ENCODE measurements around the gene SETMAR.

SETMAR gene

GRCh38 chr3:4320096-4320911 is 17.1 kb downstream of the SETMAR start:
- H3K27ac ChIP-seq (ENCODE audit: low read depth, low read length): no peak overlapping the region
- H4K5ac ChIP-seq (ENCODE audit: low read length): no peak overlapping the region
- H2BK5ac ChIP-seq (ENCODE audit: low read length): no peak overlapping the region
- H3K4me3 ChIP-seq (ENCODE audit: low read length): no peak overlapping the region
- H3K36me3 ChIP-seq (ENCODE audit: control insufficient read depth, insufficient read depth, low read length): no peaks in the 10 kb centered on the region
- no peak overlapping the region for H3K56ac ChIP-seq (ENCODE audit: low read length)
- H3K79me1 ChIP-seq (ENCODE audit: low read length): no peaks in the 10 kb centered on the region
- no peak overlapping the region for H2AK5ac ChIP-seq (ENCODE audit: low read length)
- no peak overlapping the region for H3K9ac ChIP-seq (ENCODE audit: low read length)
- no peak overlapping the region for H4K8ac ChIP-seq (ENCODE audit: low read depth, low read length)
- no peak overlapping the region for H2BK120ac ChIP-seq (ENCODE audit: low read depth, low read length)
- H3K4ac ChIP-seq (ENCODE audit: low read depth, low read length): no peak overlapping the region
- H3K23ac ChIP-seq (ENCODE audit: low read length): no peak overlapping the region
- no peaks in the 10 kb centered on the region for H3K4me1 ChIP-seq (ENCODE audit: control insufficient read depth, low read depth, low read length)
- H3K18ac ChIP-seq (ENCODE audit: low read length): no peak overlapping the region
- no peak overlapping the region for H2BK15ac ChIP-seq (replicated peaks; ENCODE audit: low read depth)
- H3K79me2 ChIP-seq (ENCODE audit: control insufficient read depth, insufficient read depth, low read length): no peaks in the 10 kb centered on the region
- H3K4me2 ChIP-seq (ENCODE audit: low read length): no peak overlapping the region
- no peak for DNase-seq
- H3K27me3 ChIP-seq (ENCODE audit: insufficient read depth, low read length, poor library complexity): no peaks in the 10 kb centered on the region

- H3K79me2 ChIP-seq (ENCODE audit: control insufficient read depth, insufficient read depth, low read length): no peaks in the 10 kb centered on the region
- H3K27me3 ChIP-seq (ENCODE audit: insufficient read depth, low read length, poor library complexity): no peaks in the 10 kb centered on the region
- no peak overlapping the region for H3K23ac ChIP-seq (ENCODE audit: low read length)
- H3K56ac ChIP-seq (ENCODE audit: low read length): no peak overlapping the region
- H3K18ac ChIP-seq (ENCODE audit: low read length): no peak overlapping the region
- H3K9ac ChIP-seq (ENCODE audit: low read length): no peak overlapping the region
- no peak overlapping the region for H3K4me2 ChIP-seq (ENCODE audit: low read length)
- H3K4me1 ChIP-seq (ENCODE audit: control insufficient read depth, low read depth, low read length): no peaks in the 10 kb centered on the region
- no peak overlapping the region for H2AK5ac ChIP-seq (ENCODE audit: low read length)
- H2BK120ac ChIP-seq (ENCODE audit: low read depth, low read length): no peak overlapping the region
- no peak overlapping the region for H4K8ac ChIP-seq (ENCODE audit: low read depth, low read length)
- H4K5ac ChIP-seq (ENCODE audit: low read length): no peak overlapping the region
- DNase-seq: no peak
- H3K27ac ChIP-seq (ENCODE audit: low read depth, low read length): no peak overlapping the region
- no peak overlapping the region for H2BK5ac ChIP-seq (ENCODE audit: low read length)
- no CpG with 5 or more reads among the region's 1 CpG for WGBS (ENCODE audit: extremely low coverage, insufficient coverage, low lambda C conversion rate)
- H3K36me3 ChIP-seq (ENCODE audit: control insufficient read depth, insufficient read depth, low read length): no peaks in the 10 kb centered on the region
- H2BK15ac ChIP-seq (replicated peaks; ENCODE audit: low read depth): no peak overlapping the region
- H3K79me1 ChIP-seq (ENCODE audit: low read length): no peaks in the 10 kb centered on the region
- H3K4ac ChIP-seq (ENCODE audit: low read depth, low read length): no peak overlapping the region
- no peak overlapping the region for H3K4me3 ChIP-seq (ENCODE audit: low read length)
These were observed 18.6 kb downstream of the SETMAR start for GRCh38 chr3:4321732-4322131.

GRCh38 chr3:4322635-4323034 is 19.5 kb downstream of the SETMAR start:
- Histone ChIP-seq H3K4ac (ENCODE audit: low read depth, low read length) (no peak overlapping the region), H3K56ac (ENCODE audit: low read length) (no peak overlapping the region), H4K5ac (ENCODE audit: low read length) (no peak overlapping the region), H3K4me3 (ENCODE audit: low read length) (no peak overlapping the region), H3K27me3 (ENCODE audit: insufficient read depth, low read length, poor library complexity) (no peaks in the 10 kb centered on the region), H3K79me1 (ENCODE audit: low read length) (no peaks in the 10 kb centered on the region), H3K4me1 (ENCODE audit: control insufficient read depth, low read depth, low read length) (no peaks in the 10 kb centered on the region), H2BK15ac (replicated peaks; ENCODE audit: low read depth) (no peak overlapping the region), H3K9ac (ENCODE audit: low read length) (no peak overlapping the region), H3K27ac (ENCODE audit: low read depth, low read length) (no peak overlapping the region), H3K18ac (ENCODE audit: low read length) (no peak overlapping the region), H3K79me2 (ENCODE audit: control insufficient read depth, insufficient read depth, low read length) (no peaks in the 10 kb centered on the region), H3K4me2 (ENCODE audit: low read length) (no peak overlapping the region), H2BK120ac (ENCODE audit: low read depth, low read length) (no peak overlapping the region), H3K23ac (ENCODE audit: low read length) (no peak overlapping the region), H2AK5ac (ENCODE audit: low read length) (no peak overlapping the region), H2BK5ac (ENCODE audit: low read length) (no peak overlapping the region), H4K8ac (ENCODE audit: low read depth, low read length) (no peak overlapping the region), H3K36me3 (ENCODE audit: control insufficient read depth, insufficient read depth, low read length) (no peaks in the 10 kb centered on the region)
- no peak for DNase-seq
- no CpG with 5 or more reads among the region's 1 CpG for WGBS (ENCODE audit: extremely low coverage, insufficient coverage, low lambda C conversion rate)

GRCh38 chr3:4323246-4324027 is 20.3 kb downstream of the SETMAR start:
- H3K79me1 ChIP-seq (ENCODE audit: low read length): no peaks in the 10 kb centered on the region
- no peak overlapping the region for H2BK120ac ChIP-seq (ENCODE audit: low read depth, low read length)
- H3K4me2 ChIP-seq (ENCODE audit: low read length): no peak overlapping the region
- no peaks in the 10 kb centered on the region for H3K36me3 ChIP-seq (ENCODE audit: control insufficient read depth, insufficient read depth, low read length)
- no peak overlapping the region for H2BK15ac ChIP-seq (replicated peaks; ENCODE audit: low read depth)
- H3K23ac ChIP-seq (ENCODE audit: low read length): no peak overlapping the region
- H3K4me1 ChIP-seq (ENCODE audit: control insufficient read depth, low read depth, low read length): no peaks in the 10 kb centered on the region
- H3K9ac ChIP-seq (ENCODE audit: low read length): no peak overlapping the region
- H4K5ac ChIP-seq (ENCODE audit: low read length): no peak overlapping the region
- no peak overlapping the region for H2BK5ac ChIP-seq (ENCODE audit: low read length)
- no peak overlapping the region for H3K4ac ChIP-seq (ENCODE audit: low read depth, low read length)
- no peak overlapping the region for H3K27ac ChIP-seq (ENCODE audit: low read depth, low read length)
- no peak overlapping the region for H3K18ac ChIP-seq (ENCODE audit: low read length)
- no peak overlapping the region for H3K4me3 ChIP-seq (ENCODE audit: low read length)
- H2AK5ac ChIP-seq (ENCODE audit: low read length): no peak overlapping the region
- H3K27me3 ChIP-seq (ENCODE audit: insufficient read depth, low read length, poor library complexity): no peaks in the 10 kb centered on the region
- no peak overlapping the region for H3K56ac ChIP-seq (ENCODE audit: low read length)
- no peak for DNase-seq
- H3K79me2 ChIP-seq (ENCODE audit: control insufficient read depth, insufficient read depth, low read length): no peaks in the 10 kb centered on the region
- no peak overlapping the region for H4K8ac ChIP-seq (ENCODE audit: low read depth, low read length)
- whole genome bisulfite sequencing (ENCODE audit: extremely low coverage, insufficient coverage, low lambda C conversion rate): no CpG with 5 or more reads among the region's 3 CpGs

GRCh38 chr3:4326868-4327267 is 23.7 kb downstream of the SETMAR start:
- Histone ChIP-seq H3K9ac (ENCODE audit: low read length) (no peak overlapping the region), H3K23ac (ENCODE audit: low read length) (no peak overlapping the region), H2BK5ac (ENCODE audit: low read length) (no peak overlapping the region), H3K79me2 (ENCODE audit: control insufficient read depth, insufficient read depth, low read length) (no peaks in the 10 kb centered on the region), H3K4me1 (ENCODE audit: control insufficient read depth, low read depth, low read length) (no peaks in the 10 kb centered on the region), H3K4ac (ENCODE audit: low read depth, low read length) (no peak overlapping the region), H3K27me3 (ENCODE audit: insufficient read depth, low read length, poor library complexity) (no peaks in the 10 kb centered on the region), H3K79me1 (ENCODE audit: low read length) (no peaks in the 10 kb centered on the region), H2AK5ac (ENCODE audit: low read length) (no peak overlapping the region), H2BK120ac (ENCODE audit: low read depth, low read length) (no peak overlapping the region), H3K27ac (ENCODE audit: low read depth, low read length) (no peak overlapping the region), H4K8ac (ENCODE audit: low read depth, low read length) (no peak overlapping the region), H3K36me3 (ENCODE audit: control insufficient read depth, insufficient read depth, low read length) (no peaks in the 10 kb centered on the region), H3K56ac (ENCODE audit: low read length) (no peak overlapping the region), H3K18ac (ENCODE audit: low read length) (no peak overlapping the region), H2BK15ac (replicated peaks; ENCODE audit: low read depth) (no peak overlapping the region), H3K4me3 (ENCODE audit: low read length) (no peak overlapping the region), H3K4me2 (ENCODE audit: low read length) (no peak overlapping the region), H4K5ac (ENCODE audit: low read length) (no peak overlapping the region)
- DNase-seq: no peak
- WGBS (ENCODE audit: extremely low coverage, insufficient coverage, low lambda C conversion rate): no CpG with 5 or more reads among the region's 1 CpG
